Measurements from ENCODE around the gene WASL. TPM values are rescaled to one million over a fixed set of nuclear protein-coding genes. Genes with fewer than 3 reads are reported as not detected.

WASL gene
- total and polyA plus RNA-seq, 2 of the 13 experiments (the other 11 are each of a cell fraction or from before 2014, with no cell fraction given): 7.9 to 12.8 TPM

GRCh38 chr7:123791001-123791400 lies 42.2 kb upstream of the WASL start:
- intact Hi-C loops (cut with micrococcal nuclease; ENCODE audit: unreplicated experiment): no loop called here
- DNase-seq (ENCODE audit: low spot score) (no peak), FAIRE-seq (no peak), ATAC-seq (no peak)
- no peak for TF ChIP-seq FOXC1 (CRISPR knock-in tag; IDR thresholded peaks at IDR 0.05; ENCODE audit: borderline replicate concordance)
- TF ChIP-seq ZNF615 (CRISPR knock-in tag; IDR thresholded peaks at IDR 0.05; ENCODE audit: borderline replicate concordance): no peak
- TF ChIP-seq KLF15 (CRISPR knock-in tag; IDR thresholded peaks at IDR 0.05; ENCODE audit: borderline replicate concordance): no peak
- TF ChIP-seq FOXM1 (CRISPR knock-in tag; IDR thresholded peaks at IDR 0.05): no peak
- no peak for TF ChIP-seq MEIS2 (CRISPR knock-in tag; IDR thresholded peaks at IDR 0.05)
- TF ChIP-seq SAFB2 (CRISPR knock-in tag; IDR thresholded peaks at IDR 0.05; ENCODE audit: borderline replicate concordance, low read depth): no peak
- WGBS (ENCODE audit: low lambda C conversion rate): 35% methylated on average over 5 of the region's 5 CpGs
- POLR2A ChIA-PET: no interaction called here
- H3K27ac ChIP-seq (ENCODE audit: extremely low read length, insufficient read depth, low read length): no peak overlapping the region
- CTCF ChIA-PET (ENCODE audit: low intra/inter-chr PET ratio, low total read pairs): no interaction called here
- no TSS peak for BruUV-seq (replicated peaks)
- no peaks in the 10 kb centered on the region for H3K9me3 ChIP-seq (ENCODE audit: low read length)
- peaks cover 16% of the 10 kb centered on the region for H3K4me1 ChIP-seq (ENCODE audit: insufficient read depth, low read length)
- H3K9ac ChIP-seq (ENCODE audit: insufficient read depth, low read depth, low read length): no peak overlapping the region
- in situ Hi-C loops (cut with HindIII; ENCODE audit: extremely low pct_ligation_motif_present, low pct_unique_long_range_greater_than_20kb): no loop called here
- no peak overlapping the region for H3K4me3 ChIP-seq (replicated peaks in 1 of 3; ENCODE audit: insufficient read depth in 1 of 3, low read depth in 2 of 3, low read length in 3 of 3)
- H4K20me1 ChIP-seq (ENCODE audit: insufficient read depth, low read length): no peaks in the 10 kb centered on the region
- H3K79me2 ChIP-seq (ENCODE audit: insufficient read depth, low read length): no peaks in the 10 kb centered on the region
- no peak overlapping the region for H3K4me2 ChIP-seq (ENCODE audit: low read depth, low read length)
- H3K36me3 ChIP-seq (replicated peaks in 1 of 2; ENCODE audit: control insufficient read depth in 1 of 2, insufficient read depth in 2 of 2, low read length in 2 of 2): no peaks in the 10 kb centered on the region
- H3K27me3 ChIP-seq (ENCODE audit: control insufficient read depth in 1 of 2, insufficient read depth in 2 of 2, low read length in 2 of 2): no peaks in the 10 kb centered on the region
- H2AFZ ChIP-seq (ENCODE audit: low read length): no peak overlapping the region

- Histone ChIP-seq H3K4me2 (ENCODE audit: low read depth, low read length) (no peak overlapping the region), H3K9me3 (ENCODE audit: low read length) (no peaks in the 10 kb centered on the region), H3K27ac (ENCODE audit: extremely low read length, insufficient read depth, low read length) (no peak overlapping the region), H3K4me1 (ENCODE audit: insufficient read depth, low read length) (peaks cover 6% of the 10 kb centered on the region; the same call in 1 of the 2 replicates), H2AFZ (ENCODE audit: low read length) (no peak overlapping the region), H3K79me2 (ENCODE audit: insufficient read depth, low read length) (no peaks in the 10 kb centered on the region), H3K27me3 (ENCODE audit: control insufficient read depth in 1 of 2, insufficient read depth in 2 of 2, low read length in 2 of 2) (no peaks in the 10 kb centered on the region), H4K20me1 (ENCODE audit: insufficient read depth, low read length) (no peaks in the 10 kb centered on the region), H3K4me3 (replicated peaks in 1 of 3; ENCODE audit: insufficient read depth in 1 of 3, low read depth in 2 of 3, low read length in 3 of 3) (no peak overlapping the region), H3K9ac (ENCODE audit: insufficient read depth, low read depth, low read length) (no peak overlapping the region), H3K36me3 (replicated peaks in 1 of 2; ENCODE audit: control insufficient read depth in 1 of 2, insufficient read depth in 2 of 2, low read length in 2 of 2) (no peaks in the 10 kb centered on the region)
- 51% methylated on average over 3 of the region's 3 CpGs for WGBS (ENCODE audit: low lambda C conversion rate)
- DNase-seq (ENCODE audit: low spot score) (no peak), FAIRE-seq (no peak), ATAC-seq (no peak)
- BruUV-seq (replicated peaks): no TSS peak
- in situ Hi-C loops (cut with HindIII; ENCODE audit: extremely low pct_ligation_motif_present, low pct_unique_long_range_greater_than_20kb) (no loop called here), intact Hi-C loops (cut with micrococcal nuclease; ENCODE audit: unreplicated experiment) (no loop called here)
- POLR2A ChIA-PET: no interaction called here
- CTCF ChIA-PET (ENCODE audit: low intra/inter-chr PET ratio, low total read pairs): no interaction called here
- TF ChIP-seq TFDP1 (CRISPR knock-in tag; IDR thresholded peaks at IDR 0.05; ENCODE audit: borderline replicate concordance) (no peak), ZNF451 (CRISPR knock-in tag; IDR thresholded peaks at IDR 0.05) (no peak), FOSL1 (CRISPR knock-in tag; IDR thresholded peaks at IDR 0.05; ENCODE audit: borderline replicate concordance) (no peak), ZNF768 (CRISPR knock-in tag; IDR thresholded peaks at IDR 0.05) (no peak), CBX1 (IDR thresholded peaks at IDR 0.05; ENCODE audit: low read depth) (no peak), ZNF234 (CRISPR knock-in tag; conservative IDR thresholded peaks at IDR 0.05) (no peak), KLF9 (CRISPR knock-in tag; IDR thresholded peaks at IDR 0.05; ENCODE audit: low read depth) (no peak), ZNF580 (CRISPR knock-in tag; IDR thresholded peaks at IDR 0.05; ENCODE audit: borderline replicate concordance, low read depth) (no peak)
Measured at GRCh38 chr7:123789817-123790216, 41.0 kb upstream of the WASL start.
